ENCODE data around the gene B3GNT5.

Gene B3GNT5

GRCh38 chr3:183277260-183277659 is 24.2 kb downstream of the B3GNT5 start:
- TF ChIP-seq CTCF (IDR thresholded peaks at IDR 0.05; ENCODE audit: low read length, missing control alignments) = no peak

GRCh38 chr3:183278479-183279088 is 25.5 kb downstream of the B3GNT5 start:
- H3K4me3 ChIP-seq (replicated peaks; ENCODE audit: low read depth, low read length) = no peak overlapping the region
- no peak for TF ChIP-seq CTCF (IDR thresholded peaks at IDR 0.05; ENCODE audit: low read length, missing control alignments)
- DNase-seq (ENCODE audit: low read depth) = no peak

More at GRCh38 chr3:183277260-183277659, 24.2 kb downstream of the B3GNT5 start:
- no peak for DNase-seq (ENCODE audit: low read depth)
- H3K4me3 ChIP-seq (replicated peaks; ENCODE audit: low read depth, low read length) = no peak overlapping the region

DNA sequence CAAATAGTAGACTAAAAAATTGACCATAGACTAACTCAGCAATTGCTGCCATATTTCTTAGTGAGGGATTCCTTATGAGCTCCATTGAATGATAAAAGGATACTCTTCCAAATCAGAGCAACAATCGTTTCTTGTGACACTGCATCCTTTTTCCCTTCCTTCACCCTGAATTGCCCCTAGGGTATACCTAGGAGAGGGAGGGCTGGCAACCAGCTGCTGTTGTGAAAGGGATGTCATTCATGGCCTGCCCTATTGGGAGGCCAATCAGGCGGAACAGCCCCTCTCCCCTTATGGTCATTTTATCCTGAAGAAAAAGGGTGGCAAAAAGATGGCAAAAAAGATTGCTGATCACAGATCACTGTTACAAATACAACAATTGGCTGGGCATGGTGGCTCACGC is 26.3 kb downstream of the B3GNT5 start:
- no peak for DNase-seq (ENCODE audit: low read depth)
- no peak overlapping the region for H3K4me3 ChIP-seq (replicated peaks; ENCODE audit: low read depth, low read length)
- no peak for TF ChIP-seq CTCF (IDR thresholded peaks at IDR 0.05; ENCODE audit: low read length, missing control alignments)

GRCh38 chr3:183281126-183281797 is 28.2 kb downstream of the B3GNT5 start:
- DNase-seq (ENCODE audit: low read depth) = no peak
- no peak overlapping the region for H3K4me3 ChIP-seq (replicated peaks; ENCODE audit: low read depth, low read length)
- no peak for TF ChIP-seq CTCF (IDR thresholded peaks at IDR 0.05; ENCODE audit: low read length, missing control alignments)

DNA sequence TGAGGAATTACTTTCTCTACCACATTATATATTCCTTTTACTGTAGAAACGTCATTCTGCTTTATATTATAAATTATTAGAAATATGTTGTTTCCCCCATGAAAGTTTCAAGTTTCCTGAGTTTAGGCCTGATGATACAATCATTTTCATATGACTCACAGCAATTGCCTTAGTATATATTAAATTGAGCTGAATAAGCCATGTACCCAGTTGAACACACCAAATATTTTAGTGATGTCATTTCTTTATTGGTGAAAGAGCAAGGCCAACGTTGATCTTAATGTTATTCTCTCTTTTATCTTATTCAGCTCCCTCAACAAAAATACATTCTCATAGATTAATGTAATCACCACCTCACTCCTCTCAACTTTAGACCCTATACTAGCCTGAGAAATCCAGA is 30.8 kb downstream of the B3GNT5 start:
- no peak for TF ChIP-seq CTCF (IDR thresholded peaks at IDR 0.05; ENCODE audit: low read length, missing control alignments)
- no peak for DNase-seq (ENCODE audit: low read depth)

GRCh38 chr3:183284570-183284969 is 31.5 kb downstream of the B3GNT5 start:
- no peak for TF ChIP-seq CTCF (IDR thresholded peaks at IDR 0.05; ENCODE audit: low read length, missing control alignments)
- DNase-seq (ENCODE audit: low read depth) = no peak
- no peak overlapping the region for H3K4me3 ChIP-seq (replicated peaks; ENCODE audit: low read depth, low read length)

More for the DNA sequence above, 30.8 kb downstream of the B3GNT5 start:
- H3K4me3 ChIP-seq (replicated peaks; ENCODE audit: low read depth, low read length) = no peak overlapping the region

DNA sequence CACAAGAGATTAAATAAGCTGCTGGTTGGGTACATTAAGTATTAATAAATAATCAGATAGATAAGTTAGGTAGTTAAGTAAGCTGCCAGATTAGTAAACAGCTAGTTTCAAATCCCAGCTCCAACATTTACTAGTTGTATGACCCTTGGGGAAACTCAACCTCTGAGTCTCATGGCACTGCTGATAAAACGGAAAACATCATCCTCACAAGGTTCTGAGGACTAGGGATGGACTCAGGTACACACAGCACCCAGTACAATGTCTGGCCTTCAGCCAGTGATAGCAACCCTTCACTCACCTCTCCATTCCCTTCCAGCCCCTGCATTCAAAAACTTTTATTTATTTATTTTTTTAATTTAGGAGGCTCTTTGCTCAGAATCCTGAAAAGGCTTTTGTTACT is 32.3 kb downstream of the B3GNT5 start:
- no peak overlapping the region for H3K4me3 ChIP-seq (replicated peaks; ENCODE audit: low read depth, low read length)
- no peak for TF ChIP-seq CTCF (IDR thresholded peaks at IDR 0.05; ENCODE audit: low read length, missing control alignments)
- no peak for DNase-seq (ENCODE audit: low read depth)
